KG1 (cell line): ENCODE data around the gene PITPNB.

Experiments used
- DNase-seq: peaks from one replicate; lab custom pipeline; 2025; lab: John Stamatoyannopoulos, UW

PITPNB gene

DNA sequence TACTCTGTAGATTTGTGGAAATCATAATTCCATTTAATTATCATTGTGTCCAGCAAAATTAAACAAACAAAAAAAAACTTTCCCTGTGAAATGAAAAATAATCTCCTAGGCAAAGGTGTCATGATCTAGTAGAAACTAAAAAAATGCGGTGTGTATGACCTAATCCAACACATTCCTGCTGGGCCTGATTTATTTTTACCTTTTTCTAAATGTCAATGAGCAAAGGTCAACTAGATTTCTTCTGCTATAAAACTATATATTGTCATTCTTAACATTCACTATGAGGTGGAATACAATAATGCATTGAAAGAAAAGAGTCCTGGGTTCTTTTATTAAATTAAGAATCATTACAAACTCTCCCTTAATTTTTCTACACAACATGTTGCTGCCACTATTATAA is 60.4 kb downstream of the PITPNB start:
- DNase-seq, result no peak

DNA sequence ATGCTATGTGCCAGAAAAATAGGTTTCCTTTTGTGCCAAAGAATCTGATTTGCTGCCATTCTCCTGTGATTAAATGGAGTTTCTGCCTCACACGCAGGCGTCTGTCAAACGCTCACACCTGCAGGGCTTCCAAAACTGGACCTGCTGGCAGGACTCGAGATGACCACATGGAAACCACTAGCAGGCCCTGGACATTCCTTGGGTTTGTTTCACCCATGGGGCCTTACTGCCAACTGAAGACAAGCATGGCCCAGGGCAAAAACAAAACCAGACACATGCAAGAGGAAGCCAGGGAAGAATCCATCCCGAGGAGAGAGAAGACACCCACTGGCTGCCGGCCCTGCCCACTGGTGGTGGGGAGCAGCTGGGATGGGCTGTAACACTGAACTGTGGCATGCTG is 61.6 kb downstream of the PITPNB start:
- DNase-seq, result no peak

DNA sequence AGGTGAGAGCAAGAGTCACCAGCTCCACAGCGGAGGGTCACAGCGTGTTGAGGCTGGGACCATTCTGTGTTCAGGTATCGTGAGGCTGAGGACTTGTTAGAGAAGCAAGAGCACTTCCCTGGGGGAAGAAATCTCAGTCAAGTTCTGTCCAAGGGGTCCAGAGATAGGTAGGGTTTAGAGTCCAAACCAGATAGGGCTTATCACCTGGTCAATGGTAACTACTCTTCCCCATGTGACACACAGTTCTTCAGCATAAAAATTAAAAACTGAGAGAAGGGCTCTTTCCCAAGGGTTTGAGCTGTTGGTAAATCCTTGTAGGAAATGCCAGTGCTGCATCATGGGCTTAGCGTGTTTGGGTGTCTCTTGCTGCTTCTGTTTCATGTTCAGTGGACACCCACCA is 62.7 kb downstream of the PITPNB start:
- no peak for DNase-seq

DNA sequence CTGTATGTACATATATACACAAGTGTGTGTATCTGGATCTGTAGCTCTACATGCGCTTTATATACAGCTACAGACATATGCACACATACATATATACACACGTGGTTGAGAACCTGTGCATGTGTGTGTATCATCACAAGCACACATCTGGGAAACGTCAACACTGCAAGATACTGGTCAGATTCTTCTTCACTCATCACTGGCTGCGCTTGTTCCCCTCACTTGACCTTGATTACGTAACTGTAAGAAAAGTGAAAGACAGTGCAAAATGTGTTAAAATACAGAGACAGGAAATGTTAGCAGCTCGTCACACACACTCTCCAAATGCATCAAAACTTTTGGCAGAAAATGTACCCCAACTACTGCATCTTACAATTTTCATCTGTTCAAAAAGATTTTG is 65.6 kb downstream of the PITPNB start:
- DNase-seq, result no peak

DNA sequence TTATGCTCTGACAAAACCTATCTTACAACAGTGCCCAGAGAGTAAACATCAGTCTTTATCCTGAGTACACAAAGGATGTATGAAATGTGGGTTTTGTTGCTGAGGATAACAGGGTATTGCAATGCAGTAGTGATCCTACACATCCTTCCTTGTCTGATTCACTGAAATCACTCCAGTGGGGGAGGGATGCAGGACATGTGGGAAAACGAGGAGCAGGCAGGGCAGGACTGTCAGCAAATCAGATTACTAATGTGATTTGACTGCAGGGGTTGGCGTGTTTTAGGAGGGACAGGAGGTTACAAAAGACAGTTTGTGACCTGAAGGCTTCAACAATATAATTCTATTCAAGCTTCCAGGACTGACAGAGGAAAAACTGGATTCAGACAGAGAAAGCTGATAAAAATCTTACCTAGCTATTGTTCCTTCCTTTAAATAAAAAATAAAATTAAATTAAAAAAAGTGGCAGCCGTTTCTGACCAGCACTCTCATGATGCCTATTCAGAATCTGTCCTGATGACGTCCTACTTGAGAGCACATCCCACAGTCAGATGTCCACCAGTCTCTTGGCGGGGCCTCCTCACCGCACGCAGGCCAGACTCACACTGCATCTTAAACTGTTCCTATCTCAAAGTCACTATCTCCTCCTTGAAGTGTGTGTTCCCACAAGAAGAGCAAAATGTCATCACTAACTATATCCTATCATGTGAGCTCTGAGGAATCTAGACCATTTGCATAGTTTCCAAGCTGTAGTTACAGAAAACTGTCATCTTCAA is 66.9 kb downstream of the PITPNB start:
- DNase-seq, result no peak

DNA sequence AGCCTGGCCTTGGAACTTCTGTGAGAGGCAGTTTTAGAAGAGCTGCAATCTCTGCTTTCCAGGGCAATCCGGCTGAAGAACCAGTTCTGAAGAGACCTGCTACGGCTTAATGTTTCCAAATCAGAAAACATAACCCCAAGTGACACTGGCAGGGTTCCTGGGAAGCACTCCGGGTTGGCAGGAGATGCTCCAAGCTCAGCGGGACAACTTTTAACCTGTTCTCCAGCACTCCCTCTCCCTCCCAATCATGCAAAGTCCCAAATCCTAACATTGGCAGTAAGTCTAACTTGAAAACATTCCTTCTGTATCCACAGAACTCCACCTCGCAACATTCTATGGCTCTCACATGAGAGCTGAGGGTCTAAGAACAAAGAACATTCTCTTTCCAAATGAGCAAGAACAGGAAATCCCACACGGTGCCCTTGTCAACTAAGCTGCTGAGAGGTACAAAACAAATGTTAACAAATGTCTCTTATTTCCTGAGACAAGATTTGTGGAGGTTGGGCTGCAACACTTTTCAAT is 69.0 kb downstream of the PITPNB start:
- no peak for DNase-seq

DNA sequence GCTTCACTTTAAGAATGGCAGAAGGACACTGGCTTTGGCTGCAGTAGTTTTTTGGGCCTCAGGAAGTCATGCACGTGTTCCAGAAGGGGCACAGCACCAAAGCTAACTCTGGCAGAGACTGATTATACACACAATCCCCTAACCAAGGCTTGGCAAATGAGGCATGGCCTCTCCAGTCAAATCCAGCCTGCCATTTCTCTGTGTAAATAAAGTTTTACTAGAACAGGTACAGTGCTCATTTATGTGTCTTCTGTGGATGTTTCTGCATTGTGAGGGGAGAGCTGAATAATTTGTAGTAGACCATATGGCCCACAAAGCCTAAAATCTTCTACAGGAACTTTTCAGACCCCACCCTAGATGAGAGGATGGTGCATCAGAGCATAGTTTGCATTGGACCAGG is 71.1 kb downstream of the PITPNB start:
- no peak for DNase-seq

DNA sequence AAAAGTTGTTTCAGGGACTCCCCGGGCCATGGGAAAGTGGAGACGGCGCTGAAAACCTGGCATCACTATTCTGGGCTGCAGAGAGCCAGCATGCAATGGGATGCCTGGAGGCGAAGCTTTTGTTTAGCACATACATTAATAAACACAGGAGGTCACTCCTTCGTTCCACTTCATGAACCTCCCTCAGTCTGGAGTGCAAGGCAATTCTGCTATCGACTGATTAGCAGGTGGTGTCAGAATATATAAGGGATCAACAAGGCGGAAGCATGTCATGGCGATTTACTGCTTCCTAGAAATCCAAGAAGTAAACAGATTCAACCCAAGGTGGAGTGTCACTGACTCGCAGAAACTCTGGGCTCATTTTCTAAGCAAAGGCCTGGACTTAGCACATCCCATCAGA is 72.1 kb downstream of the PITPNB start:
- DNase-seq, result no peak

DNA sequence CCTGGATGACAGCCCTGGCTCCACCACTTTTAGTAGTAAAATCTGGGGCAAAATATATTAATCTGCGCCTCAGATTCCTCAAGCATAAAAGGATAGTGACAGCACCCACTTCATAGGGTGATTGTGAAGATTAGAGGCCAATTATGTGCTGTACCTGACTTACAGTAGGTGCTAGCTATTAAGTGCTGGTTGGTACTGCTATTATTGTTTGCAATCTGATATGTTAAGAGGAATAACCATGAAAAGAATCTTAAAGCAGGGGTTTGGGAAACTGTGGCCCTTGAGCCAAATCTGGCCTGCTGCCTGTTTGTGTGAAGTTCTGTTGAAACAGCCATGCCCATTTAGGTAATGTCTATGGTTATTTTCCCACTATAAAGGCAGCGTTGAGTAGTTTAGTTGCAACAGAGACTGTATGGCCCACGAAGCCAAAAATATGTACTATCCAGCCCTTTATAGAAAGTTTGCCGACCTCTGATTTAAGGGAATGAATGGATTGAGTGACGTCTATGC is 72.8 kb downstream of the PITPNB start:
- DNase-seq, result no peak

DNA sequence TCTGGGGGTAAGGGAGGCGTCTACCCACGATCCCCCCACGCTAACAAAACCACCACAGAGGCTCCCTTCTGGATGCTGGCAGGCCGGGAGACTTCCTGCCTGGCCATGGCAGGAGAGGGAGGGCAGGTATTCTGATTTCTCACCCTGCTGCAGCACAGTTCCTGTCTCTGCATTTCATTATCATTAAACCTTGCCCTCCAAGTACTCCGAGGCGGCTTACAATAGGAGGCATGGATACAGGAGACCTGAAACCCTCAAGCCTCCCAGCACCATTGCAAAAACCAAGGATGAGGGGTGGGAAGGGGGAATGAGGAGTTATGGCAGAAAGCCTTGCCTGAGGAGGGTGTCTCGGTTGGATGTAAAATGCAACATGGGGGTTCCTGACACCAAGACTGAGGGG is 73.4 kb downstream of the PITPNB start:
- no peak for DNase-seq

DNA sequence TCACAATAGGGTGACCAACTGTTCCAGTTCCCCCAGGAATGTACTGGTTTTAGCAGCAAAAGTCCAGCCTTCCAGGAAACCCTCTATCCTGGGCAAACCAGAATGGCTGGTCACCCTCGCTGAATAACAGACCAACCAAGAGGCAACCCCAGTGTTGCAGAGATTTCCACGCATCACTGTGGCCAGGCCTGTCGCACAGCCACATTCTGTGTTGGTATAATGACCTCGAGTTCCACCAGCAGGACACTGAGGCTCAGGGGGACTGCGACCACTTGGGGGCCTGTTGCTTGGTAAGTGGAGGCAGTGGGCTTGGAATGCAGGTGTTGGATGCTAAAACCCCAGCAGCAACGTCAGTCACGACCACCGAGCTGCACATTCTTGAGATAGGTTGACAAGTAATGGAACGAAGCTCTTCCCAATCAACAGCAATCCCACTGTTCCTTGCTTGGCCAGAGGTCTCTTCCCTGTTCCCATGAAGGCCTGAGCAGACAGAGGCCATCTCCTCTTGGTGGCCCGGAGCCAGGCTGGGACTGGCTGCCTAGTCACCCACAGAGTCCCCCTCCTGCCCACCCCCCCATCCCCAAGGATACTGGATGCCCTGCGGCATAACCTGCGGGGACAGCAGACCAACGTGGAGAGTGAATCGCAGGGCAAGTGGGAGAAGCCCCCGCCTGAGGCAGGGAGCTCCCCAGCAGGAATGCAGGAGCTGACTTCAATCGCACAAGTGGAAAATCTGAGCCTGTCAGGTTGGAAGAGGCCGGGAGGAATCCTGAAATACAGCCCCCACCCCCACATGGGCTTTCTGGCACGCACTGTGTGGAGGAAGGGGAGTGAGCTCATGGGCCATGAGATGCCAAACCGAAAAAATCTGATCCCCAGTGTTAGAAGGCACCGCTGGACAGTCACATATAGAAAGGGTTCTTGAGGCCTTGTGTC is 74.1 kb downstream of the PITPNB start:
- no peak for DNase-seq

DNA sequence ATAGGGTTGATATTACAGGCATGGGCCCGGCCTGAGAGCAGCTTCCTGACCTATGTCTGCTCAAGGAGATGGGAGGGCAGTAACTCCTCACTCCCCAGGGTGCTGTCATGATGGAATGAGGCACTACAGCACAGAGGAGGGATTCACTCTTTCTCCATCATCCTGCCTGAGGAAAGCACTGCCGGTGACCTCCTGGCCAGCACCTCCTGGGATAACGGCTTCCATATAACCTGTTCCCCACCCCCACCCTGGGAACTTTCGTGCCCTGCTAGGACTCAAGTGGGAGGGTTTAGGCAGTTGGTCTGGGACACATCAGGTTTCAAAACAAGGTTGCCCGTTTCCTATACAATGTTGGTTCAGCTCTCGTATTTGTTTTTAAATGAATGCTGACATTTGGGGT is 74.8 kb downstream of the PITPNB start:
- DNase-seq, result no peak

DNA sequence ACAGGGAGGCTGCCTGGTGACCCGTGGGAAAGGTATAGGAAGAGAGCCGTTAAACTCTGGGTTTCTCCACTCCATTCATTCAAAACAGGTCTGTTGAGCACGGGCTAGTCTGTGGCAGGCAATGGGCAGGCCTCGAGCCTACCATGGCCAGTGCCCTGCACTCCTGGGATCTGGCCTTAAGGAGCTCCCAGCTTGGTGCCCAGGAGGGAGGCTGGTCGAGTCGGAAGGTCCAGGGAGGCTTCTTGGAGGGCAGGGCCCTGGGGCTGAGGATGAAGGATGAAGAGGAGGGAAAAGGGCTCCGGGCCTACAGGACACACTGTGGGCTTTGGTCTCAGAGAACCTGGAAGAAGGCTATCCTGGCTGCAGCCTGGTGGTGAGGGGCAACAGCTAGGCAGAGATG is 75.6 kb downstream of the PITPNB start:
- DNase-seq, result no peak

DNA sequence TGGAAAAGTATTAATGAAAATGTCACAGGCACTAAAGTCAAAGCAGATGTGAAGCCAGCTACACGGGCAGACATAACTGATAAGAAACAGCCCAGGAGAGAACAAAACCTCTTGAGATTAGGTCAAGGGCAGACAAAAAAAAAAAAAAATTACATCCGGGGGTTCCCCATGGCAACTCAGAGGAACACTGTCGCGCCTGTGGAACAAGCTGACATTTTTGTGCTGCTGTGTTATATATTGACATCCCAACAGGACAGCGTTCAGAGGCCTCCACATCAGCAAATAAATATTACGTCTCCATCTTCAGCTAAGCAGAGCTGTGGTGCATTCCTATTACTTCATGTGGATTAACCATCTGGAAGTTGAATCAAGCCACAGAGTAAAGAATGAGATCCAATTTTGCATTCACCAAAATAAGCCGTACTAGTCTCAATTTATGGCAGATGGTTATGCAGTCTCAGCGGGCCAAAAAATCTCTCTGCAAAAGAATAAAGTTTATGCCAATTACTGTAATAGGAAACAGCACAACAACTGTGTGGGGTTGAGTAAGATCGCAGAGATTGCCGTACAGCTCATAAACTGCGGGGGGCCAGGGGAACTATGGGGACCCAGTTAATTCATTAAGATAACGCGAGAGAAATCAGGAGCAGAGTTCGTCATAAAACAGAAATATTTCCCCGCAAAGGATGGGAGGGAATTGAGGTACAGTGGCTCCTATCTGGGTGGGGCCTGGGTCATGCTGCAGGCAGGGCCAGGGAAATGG is 76.2 kb downstream of the PITPNB start:
- DNase-seq, result no peak

DNA sequence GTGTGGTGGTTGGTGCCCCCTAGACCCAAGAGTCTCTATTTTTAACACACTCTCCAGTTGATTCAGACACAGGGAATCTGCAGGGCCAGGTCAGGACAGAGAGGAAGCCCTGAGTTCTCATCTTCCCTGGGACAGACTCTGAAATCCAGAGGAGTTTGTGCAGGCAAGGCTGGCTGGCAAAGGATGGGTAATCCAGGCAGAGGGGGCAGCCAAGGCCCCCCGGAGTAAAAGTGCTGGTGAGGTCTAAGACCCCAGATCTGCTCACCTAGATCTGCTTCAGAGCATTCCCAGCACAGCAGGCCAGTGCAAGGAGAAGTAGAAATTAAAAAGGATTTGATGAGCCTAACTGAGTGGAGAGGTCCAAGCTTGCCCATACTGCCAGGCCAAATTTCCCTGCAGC is 76.9 kb downstream of the PITPNB start:
- no peak for DNase-seq

DNA sequence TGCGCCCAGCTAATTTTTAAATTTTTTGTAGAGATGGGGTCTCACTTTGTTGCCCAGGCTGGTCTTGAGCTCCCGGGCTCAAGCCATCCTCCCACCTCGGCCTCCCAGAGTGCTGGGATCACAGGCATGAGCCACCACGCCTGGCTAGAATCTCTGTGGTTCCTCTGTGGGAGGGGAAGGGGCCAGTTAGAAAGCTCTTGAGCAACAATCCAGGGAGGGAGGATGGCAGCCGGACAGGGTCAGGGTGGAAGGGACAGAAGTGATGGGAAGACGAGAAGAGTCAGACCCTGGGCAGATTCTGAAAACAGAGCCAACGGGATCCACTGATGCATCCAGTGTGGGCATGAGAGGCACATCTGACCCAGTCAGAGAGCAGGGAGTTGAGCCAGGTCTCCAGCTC is 78.6 kb downstream of the PITPNB start:
- DNase-seq, result no peak

DNA sequence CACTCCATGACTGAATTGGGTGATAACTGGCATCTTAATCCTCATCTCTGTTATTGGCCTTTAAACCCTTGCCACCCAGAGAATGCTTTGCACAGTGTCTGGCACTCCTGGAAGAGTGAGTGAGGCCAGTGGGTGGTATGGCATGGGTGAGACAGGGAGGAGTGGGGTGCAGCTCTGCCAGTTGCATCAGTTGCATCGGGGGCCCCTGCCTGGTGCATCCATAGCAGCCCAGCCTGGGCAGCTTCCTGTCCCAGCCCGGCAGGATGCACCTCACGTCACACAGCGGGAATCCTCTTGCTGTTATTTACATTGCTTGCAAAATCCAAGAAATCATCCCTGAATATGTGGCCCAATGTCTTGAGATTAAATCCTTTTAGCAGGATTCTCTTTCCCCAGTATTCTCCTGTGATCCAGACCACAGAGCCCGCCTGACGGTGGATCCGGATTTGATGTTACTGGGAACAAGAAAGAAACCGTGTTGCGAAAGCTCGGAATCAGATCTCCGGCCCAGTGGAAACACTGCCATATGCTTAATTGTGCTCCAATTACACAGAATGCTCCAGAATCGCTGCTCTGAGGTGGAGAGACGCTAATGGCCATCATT is 79.9 kb downstream of the PITPNB start:
- DNase-seq, result no peak

DNA sequence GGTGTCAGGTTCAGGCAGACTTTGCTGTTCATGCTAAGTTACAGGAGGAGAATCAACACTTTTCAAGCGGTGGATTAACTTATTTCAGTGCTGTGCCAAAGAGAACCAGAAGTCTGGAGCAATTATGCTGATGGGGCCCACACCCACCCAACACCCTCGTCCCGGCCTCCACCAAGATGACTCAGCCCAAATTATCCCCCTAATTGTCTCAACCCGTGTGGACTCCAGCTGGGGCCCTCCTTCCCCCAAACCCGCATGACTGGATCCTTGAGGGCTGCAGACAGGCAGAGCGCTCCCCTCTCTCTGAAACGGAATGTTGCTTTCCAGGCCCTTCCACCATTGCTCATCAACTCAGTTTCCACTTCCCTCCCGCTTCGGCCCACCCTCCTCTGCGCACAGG is 82.9 kb downstream of the PITPNB start:
- DNase-seq, result no peak

DNA sequence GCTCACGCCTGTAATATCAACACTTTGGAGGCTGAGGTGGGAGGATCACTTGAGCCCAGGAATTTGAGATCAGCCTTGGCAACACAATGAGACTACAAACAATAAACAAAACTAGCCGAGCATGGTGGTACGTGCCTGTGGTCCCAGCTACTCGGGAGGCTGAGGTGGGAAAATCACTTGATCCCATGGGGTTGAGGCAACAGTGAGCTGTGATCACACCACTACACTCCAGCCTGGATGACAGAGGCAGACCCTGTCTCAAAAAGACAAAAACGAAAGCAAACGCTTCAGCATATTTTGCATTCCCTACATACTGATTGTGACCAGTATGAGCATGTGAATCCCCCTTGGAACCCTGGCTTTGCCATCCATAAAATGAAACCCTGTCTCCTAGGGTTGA is 83.6 kb downstream of the PITPNB start:
- DNase-seq, result no peak

DNA sequence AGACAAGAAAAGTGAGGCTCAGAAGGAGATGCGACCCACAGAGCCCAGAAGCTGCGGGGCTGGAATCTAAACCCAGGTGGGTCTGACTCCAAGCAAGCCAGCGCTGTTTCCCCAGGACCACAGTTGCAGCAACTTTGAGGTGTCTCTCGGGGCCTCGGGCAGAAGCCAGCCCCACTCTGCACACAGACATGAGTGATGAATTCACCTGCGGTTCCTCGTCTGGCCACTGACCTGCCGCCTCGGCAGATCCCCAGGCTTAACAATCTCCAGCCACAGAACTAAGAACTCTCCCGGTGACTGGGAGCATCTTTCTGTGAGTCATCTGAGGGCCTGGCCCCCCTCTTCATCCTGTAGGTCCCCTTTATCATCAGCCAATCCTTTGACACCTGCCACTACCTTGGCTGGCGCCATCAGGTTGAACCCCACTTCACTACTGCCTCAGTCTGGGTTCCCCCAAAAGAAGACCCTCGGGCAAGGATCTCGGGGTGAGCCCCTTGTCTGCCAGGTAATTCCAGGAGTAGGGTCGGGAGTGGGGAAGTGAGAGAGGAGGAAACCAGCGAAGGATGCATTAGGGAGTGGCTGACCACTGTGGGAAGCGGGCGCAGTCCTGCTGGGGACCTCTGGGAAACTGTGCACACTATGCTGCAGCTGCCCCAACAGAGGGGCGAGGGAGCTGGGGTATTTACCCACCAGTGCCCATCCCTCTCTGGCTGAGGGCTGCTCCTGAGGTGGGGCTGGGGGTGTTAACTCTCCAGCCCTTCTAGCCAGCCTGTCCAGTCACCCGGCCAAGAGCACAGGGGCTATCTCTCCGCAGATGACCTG is 84.5 kb downstream of the PITPNB start:
- no peak for DNase-seq

DNA sequence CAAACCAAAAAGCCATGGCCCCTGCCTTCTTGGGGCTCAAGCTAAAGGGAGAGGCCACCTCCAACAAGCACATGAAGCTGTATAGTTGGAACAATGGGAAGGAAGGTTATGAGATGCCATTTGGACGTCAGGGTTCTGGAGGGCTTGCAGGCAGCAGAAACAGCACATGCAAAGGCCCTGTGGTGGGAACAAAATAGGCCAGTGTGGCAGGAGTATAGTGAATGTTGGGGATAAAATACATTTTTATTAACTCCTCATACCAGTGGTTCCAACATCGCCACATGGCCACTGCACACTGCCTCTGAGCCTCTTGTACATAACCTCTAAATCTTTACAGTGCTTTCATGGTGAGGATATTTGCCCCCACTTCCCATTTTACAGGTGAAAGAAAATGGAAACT is 85.3 kb downstream of the PITPNB start:
- DNase-seq, result no peak
